Psoas muscle (tissue), 8 donors: ENCODE measurements around the gene KDM5B. TPM values are rescaled to one million over a fixed set of nuclear protein-coding genes. Genes with fewer than 3 reads are reported as not detected.
"Not testable (repeated sequence)": the region's sequence is repeated elsewhere in the genome, so short reads cannot be mapped to it uniquely, and the experiment has no call there.

Experiments
- ATAC-seq, 4 donors: fragments of 200-7000 bp; cut with Tn5 transposase; one replicate each; pipeline ENCODE4 v1.9.1; 2020; ENCODE audit warnings: moderate library complexity in 3 of 4, mild to moderate bottlenecking in 2 of 4
- DNase-seq, 2 donors: peaks; one replicate each; pipeline ENCODE4 v3.0.0-alpha.2; 2020
- H3K27ac ChIP-seq: fragments of 200-600 bp; one replicate; pipeline ENCODE4 v1.8.0; 2022
- H3K27me3 ChIP-seq, 3 donors: fragments of 200-600 bp in 1 of 3; one replicate each; pipeline versions ENCODE4 v1.6.1 to v1.8.0; 2013 to 2022; ENCODE audit warnings: low read length in 2 of 3, mild to moderate bottlenecking in 2 of 3, moderate library complexity in 1 of 3; ENCODE audit not compliant: insufficient read depth in 3 of 3
- H3K36me3 ChIP-seq, 2 donors: fragments of 200-600 bp in 1 of 2; one replicate each; pipeline versions ENCODE4 v1.6.1 to v1.8.0; 2013 to 2022; ENCODE audit warnings: low read depth in 1 of 2, mild to moderate bottlenecking in 1 of 2, moderate library complexity in 1 of 2; ENCODE audit not compliant: insufficient read depth in 1 of 2
- H3K4me1 ChIP-seq: fragments of 200-600 bp; one replicate; pipeline ENCODE4 v1.8.0; 2022
- H3K4me3 ChIP-seq: fragments of 200-600 bp; one replicate; pipeline ENCODE4 v1.8.0; 2022; ENCODE audit warnings: mild to moderate bottlenecking
- H3K9me3 ChIP-seq: fragments of 200-600 bp; one replicate; pipeline ENCODE4 v1.8.0; 2022
- CTCF ChIP-seq: fragments of 200-600 bp; IDR thresholded peaks from one replicate; pipeline ENCODE4 v1.8.0; 2022; ENCODE audit warnings: antibody characterized with exemption
- WGBS, 3 donors: extraction: QIAGEN DNeasy Blood & Tissue Kit; methylation state at CpG; one replicate each; pipeline versions ENCODE4 v1.1.6 to v1.1.7; 2013; 5-methylcytosine and 5-hydroxymethylcytosine counted together
- intact Hi-C, 2 donors: fragments of 100-400 bp; cut with DNase I; formaldehyde crosslinking; loops; one replicate each; pipeline versions ENCODE4 v1.11.0 to v1.14.2; 2022
- polyA plus RNA-seq, 3 donors: library from polyadenylated mRNA; stranded (reverse); fragments of 200-250 nt; gene quantifications; one replicate each; pipeline ENCODE4 v1.2.3, GENCODE V29; 2013
- total RNA-seq, 4 donors: library from RNA; stranded (reverse); fragmentation: NEBNext Ultra II Directional in 2 of 4; extraction: Animal tissue kit (Norgen Biotek cat#: 25700) in 2 of 4; gene quantifications; one replicate each; pipeline versions ENCODE4 v1.2.1 to v1.2.4, GENCODE V29; 2021 to 2023
- donor health status: healthy with polysubstance abuse.
- donor health status: DM: no; HTN: no; CAD: no; lungs with moderate emphysema.
- donor health status: Bipolar disorder and iron deficiency.
- donor health status: healthy.
- donor health status: DM: yes; HTN: yes; CAD: no.
- donor health status: DM: no; HTN: no; CAD: no.
- donor health status: DM: no; HTN: no; CAD: no.
- donor health status: DM: yes; HTN: yes; CAD: no.

KDM5B gene
- total and polyA plus RNA-seq, 7 donors, result 2.4 to 13.9 (median 10.7) TPM

DNA sequence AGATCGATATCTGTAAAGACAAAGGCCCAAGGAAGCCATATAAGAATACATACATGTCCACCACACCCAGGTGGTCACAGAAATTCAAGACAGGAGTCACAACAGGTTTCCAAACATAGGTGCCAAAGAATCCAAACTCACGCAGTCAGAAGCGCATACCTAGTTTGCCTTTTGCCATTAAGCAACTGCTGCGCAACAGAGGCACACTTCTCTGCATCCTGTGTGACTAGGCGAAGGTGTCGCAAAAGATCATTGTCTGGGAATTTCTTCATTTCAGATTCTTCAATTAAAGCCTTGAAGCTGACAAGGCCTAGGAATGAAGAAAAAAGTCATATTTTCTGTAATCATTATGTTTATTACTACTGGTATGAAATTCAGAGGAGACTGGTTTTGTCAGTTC, 65.7 kb downstream of the KDM5B start:
- TF ChIP-seq CTCF, result no peak
- DNase-seq, result no peak
- Histone ChIP-seq H3K36me3 (peaks cover 10 to 83% of the 10 kb centered on the region in 2 donors), H3K4me3 (no peak overlapping the region), H3K27ac (no peak overlapping the region), H3K4me1 (no peaks in the 10 kb centered on the region), H3K27me3 (no peaks in the 10 kb centered on the region), H3K9me3 (no peaks in the 10 kb centered on the region)
- intact Hi-C loops, result no loop called here
- no peak for ATAC-seq
- WGBS, 3 donors, result 97 to 98% (median 97%) methylated on average over 6 of the region's 6 CpGs

DNA sequence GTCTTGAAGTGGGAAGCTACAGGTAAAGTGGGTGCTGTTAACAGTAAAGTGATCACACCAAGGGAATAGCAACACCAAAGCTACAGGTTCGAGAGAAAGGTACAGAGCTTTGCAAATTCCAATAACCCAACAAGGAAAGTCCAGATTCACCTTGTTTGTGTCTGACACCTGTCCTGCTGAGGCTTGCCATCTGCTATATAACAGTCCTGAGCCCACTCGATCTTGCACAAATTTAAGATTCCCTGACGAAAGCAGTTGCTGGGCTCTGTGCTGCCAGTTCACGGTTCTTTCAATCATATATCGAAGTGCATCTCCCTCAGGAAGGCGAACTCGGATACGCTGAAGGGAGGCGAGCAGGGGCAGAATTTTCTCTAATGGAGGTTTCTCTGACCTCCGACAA, 75.0 kb downstream of the KDM5B start:
- H3K4me1 ChIP-seq, result no peaks in the 10 kb centered on the region
- no peak overlapping the region for H3K27ac ChIP-seq
- 93 to 95% (median 94%) methylated on average over 10 of the region's 10 CpGs for WGBS, 3 donors
- peaks cover 12 to 97% of the 10 kb centered on the region in 2 donors for H3K36me3 ChIP-seq
- no peak overlapping the region for H3K4me3 ChIP-seq
- ATAC-seq, result no peak
- H3K27me3 ChIP-seq, result no peaks in the 10 kb centered on the region
- intact Hi-C loops, result no loop called here
- no peak for DNase-seq
- TF ChIP-seq CTCF, result no peak
- H3K9me3 ChIP-seq, result no peaks in the 10 kb centered on the region

- peaks cover 6 to 90% of the 10 kb centered on the region in 2 donors for H3K36me3 ChIP-seq
- H3K27ac ChIP-seq, result no peak overlapping the region
- no peaks in the 10 kb centered on the region for H3K9me3 ChIP-seq
- ATAC-seq (no peak), DNase-seq (no peak)
- H3K27me3 ChIP-seq, result no peaks in the 10 kb centered on the region
- intact Hi-C loops, result no loop called here
- no peaks in the 10 kb centered on the region for H3K4me1 ChIP-seq
- no peak for TF ChIP-seq CTCF
- H3K4me3 ChIP-seq, result no peak overlapping the region
- WGBS, 3 donors, result 86 to 88% (median 87%) methylated on average over 4 of the region's 4 CpGs
These were observed 79.3 kb downstream of the KDM5B start for GRCh38 chr1:202728951-202729350.

GRCh38 chr1:202725526-202725925, 82.7 kb downstream of the KDM5B start:
- peaks cover 3 to 55% of the 10 kb centered on the region in 2 donors for H3K36me3 ChIP-seq
- intact Hi-C loops, result no loop called here
- TF ChIP-seq CTCF, result no peak
- no peak overlapping the region for H3K27ac ChIP-seq
- no peak for DNase-seq
- WGBS, 3 donors, result 90 to 94% (median 94%) methylated on average over 3 of the region's 3 CpGs
- H3K4me1 ChIP-seq, result no peaks in the 10 kb centered on the region
- H3K4me3 ChIP-seq, result no peak overlapping the region
- H3K27me3 ChIP-seq, result no peaks in the 10 kb centered on the region
- no peaks in the 10 kb centered on the region for H3K9me3 ChIP-seq
- ATAC-seq, result no peak

- DNase-seq (no peak), ATAC-seq (no peak)
- intact Hi-C loops, result no loop called here
- H3K27me3 ChIP-seq, result no peaks in the 10 kb centered on the region
- H3K4me1 ChIP-seq, result no peaks in the 10 kb centered on the region
- WGBS, 3 donors, result 86 to 89% (median 88%) methylated on average over 7 of the region's 7 CpGs
- no peak for TF ChIP-seq CTCF
- no peaks in the 10 kb centered on the region for H3K9me3 ChIP-seq
- H3K4me3 ChIP-seq, result no peak overlapping the region
- peaks cover 0 to 37% of the 10 kb centered on the region in 2 donors for H3K36me3 ChIP-seq
- no peak overlapping the region for H3K27ac ChIP-seq
These were observed 84.5 kb downstream of the KDM5B start for GRCh38 chr1:202723708-202724107.

DNA sequence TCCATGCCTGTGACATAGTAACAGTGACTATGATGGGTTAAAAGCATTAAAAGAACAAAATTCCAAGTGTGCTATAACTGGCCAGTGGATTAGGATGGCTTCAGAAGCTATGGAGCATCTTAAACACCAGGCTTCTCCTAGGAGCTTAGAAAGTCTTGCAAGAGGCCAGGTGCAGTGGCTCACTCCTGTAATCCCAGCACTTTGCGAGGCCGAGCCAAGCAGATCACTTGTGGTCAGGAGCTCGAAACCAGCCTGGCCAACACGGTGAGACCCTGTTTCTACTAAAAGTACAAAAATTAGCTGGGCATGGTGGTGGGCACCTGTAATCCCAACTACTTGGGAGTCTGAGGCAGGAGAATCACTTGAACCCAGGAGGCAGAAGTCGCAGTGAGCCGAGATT, 85.2 kb downstream of the KDM5B start:
- peaks cover 0 to 31% of the 10 kb centered on the region in 2 donors for H3K36me3 ChIP-seq
- H3K9me3 ChIP-seq, H3K27ac ChIP-seq, H3K27me3 ChIP-seq, H3K4me3 ChIP-seq, DNase-seq, intact Hi-C loops, H3K4me1 ChIP-seq, ATAC-seq: not testable (repeated sequence)
- WGBS, 3 donors, result 74 to 78% (median 74%) methylated on average over 6 of the region's 6 CpGs
